Endodermal cell (in vitro differentiated cells): Measurements from ENCODE around the gene CHAD. TPM values are rescaled to one million over a fixed set of nuclear protein-coding genes. Genes with fewer than 3 reads are reported as not detected.

ENCODE experiments used
- DNase-seq: peaks from one replicate; pipeline ENCODE4 v3.0.0-alpha.2; 2017
- H3K27ac ChIP-seq: 2 replicates; pipeline ENCODE4 v1.5.1; 2013; ENCODE audit warnings: mild to moderate bottlenecking, low read depth, low read length, moderate library complexity
- H3K27me3 ChIP-seq: 2 replicates; pipeline ENCODE4 v1.6.1; 2013; ENCODE audit warnings: mild to moderate bottlenecking, low read length, moderate library complexity; ENCODE audit not compliant: insufficient read depth, control insufficient read depth, poor library complexity, severe bottlenecking
- H3K36me3 ChIP-seq: 2 replicates; pipeline ENCODE4 v1.7.0; 2013; ENCODE audit warnings: mild to moderate bottlenecking, low read length, moderate library complexity; ENCODE audit not compliant: control insufficient read depth, insufficient read depth
- H3K4me1 ChIP-seq: one replicate; pipeline ENCODE4 v1.7.0; 2013; ENCODE audit warnings: low read length; ENCODE audit not compliant: control insufficient read depth, insufficient read depth
- H3K4me3 ChIP-seq: 2 replicates; pipeline ENCODE4 v1.5.1; 2013; ENCODE audit warnings: mild to moderate bottlenecking, low read length, moderate library complexity
- H3K9ac ChIP-seq: 2 replicates; pipeline ENCODE4 v1.6.1; 2013; ENCODE audit warnings: mild to moderate bottlenecking, low read length, moderate library complexity; ENCODE audit not compliant: poor library complexity, severe bottlenecking; ENCODE audit errors: extremely low read depth
- H3K9me3 ChIP-seq: 2 replicates; pipeline ENCODE4 v1.6.1; 2013; ENCODE audit warnings: mild to moderate bottlenecking, low read length, moderate library complexity; ENCODE audit not compliant: control insufficient read depth
- H3K27ac Mint-ChIP-seq: 2 replicates; pipeline ENCODE4 v1.8.0; 2020; ENCODE audit warnings: mixed read lengths
- H3K27me3 Mint-ChIP-seq: 2 replicates; pipeline ENCODE4 v1.8.0; 2021; ENCODE audit warnings: mild to moderate bottlenecking, mixed read lengths; ENCODE audit not compliant: insufficient read depth
- H3K36me3 Mint-ChIP-seq: 2 replicates; pipeline ENCODE4 v1.8.0; 2020; ENCODE audit warnings: low read depth, mixed read lengths
- H3K4me1 Mint-ChIP-seq: 2 replicates; pipeline ENCODE4 v1.8.0; 2020; ENCODE audit warnings: mixed read lengths
- H3K4me3 Mint-ChIP-seq: 2 replicates; pipeline ENCODE4 v1.8.0; 2020; ENCODE audit warnings: mild to moderate bottlenecking, moderate library complexity, mixed read lengths
- H3K9me3 Mint-ChIP-seq: 2 replicates; pipeline ENCODE4 v1.8.0; 2020; ENCODE audit warnings: mild to moderate bottlenecking, mixed read lengths
- CTCF ChIP-seq: fragments of 200-600 bp; sonication (generic); conservative IDR thresholded peaks from 2 replicates; pipeline ENCODE4 v1.5.0; 2021; ENCODE audit warnings: antibody characterized with exemption, mild to moderate bottlenecking
- WGBS, 2 experiments: methylation state at CpG; one replicate each; pipeline versions ENCODE4 v1.1.5 to v1.1.7; 2013; ENCODE audit warnings: missing lambda C conversion rate in 2 of 2, mixed read lengths in 1 of 2; ENCODE audit not compliant: insufficient coverage in 1 of 2, insufficient read length in 1 of 2; 5-methylcytosine and 5-hydroxymethylcytosine counted together
- total RNA-seq, 2 donors: library from RNA; stranded (reverse); fragmentation: NEBNext Ultra II Directional in 1 of 2; extraction: Animal tissue kit (Norgen Biotek cat#: 25700) in 1 of 2; gene quantifications; 2 replicates in 1 of 2; 3 replicates in 1 of 2; pipeline ENCODE4 v1.2.1, GENCODE V29; 2021

Gene CHAD
- total RNA-seq, 2 donors from 2014 or later: 0.15 TPM; not detected in 1

- H3K27ac Mint-ChIP-seq: no peak overlapping the region
- H3K9me3 Mint-ChIP-seq: no peaks in the 10 kb centered on the region
- H3K9ac ChIP-seq: no peak overlapping the region
- H3K4me1 Mint-ChIP-seq: peaks cover 15% of the 10 kb centered on the region
- H3K36me3 Mint-ChIP-seq: peaks cover 23% of the 10 kb centered on the region
- H3K4me1 ChIP-seq: no peaks in the 10 kb centered on the region
- DNase-seq: no peak
- H3K27me3 ChIP-seq: no peaks in the 10 kb centered on the region
- no peaks in the 10 kb centered on the region for H3K36me3 ChIP-seq
- H3K27ac ChIP-seq: no peak overlapping the region
- H3K27me3 Mint-ChIP-seq: peaks cover 11% of the 10 kb centered on the region
- no peak overlapping the region for H3K4me3 ChIP-seq
- H3K4me3 Mint-ChIP-seq: no peak overlapping the region
- no peaks in the 10 kb centered on the region for H3K9me3 ChIP-seq
- WGBS, 2 experiments: 94 to 95% methylated on average over 7 to 9 of the region's 9 CpGs
- no peak for TF ChIP-seq CTCF
These were observed 6.2 kb downstream of the CHAD start for GRCh38 chr17:50462446-50462845.

GRCh38 chr17:50461550-50462132, 7.0 kb downstream of the CHAD start:
- no peaks in the 10 kb centered on the region for H3K27me3 ChIP-seq
- H3K36me3 ChIP-seq: no peaks in the 10 kb centered on the region
- no peaks in the 10 kb centered on the region for H3K9me3 Mint-ChIP-seq
- peaks cover 8% of the 10 kb centered on the region for H3K4me1 Mint-ChIP-seq
- 94 to 96% methylated on average over 5 to 13 of the region's 14 CpGs for WGBS, 2 experiments
- H3K36me3 Mint-ChIP-seq: peaks cover 23% of the 10 kb centered on the region
- no peak overlapping the region for H3K4me3 Mint-ChIP-seq
- H3K4me1 ChIP-seq: no peaks in the 10 kb centered on the region
- no peak overlapping the region for H3K4me3 ChIP-seq
- H3K9me3 ChIP-seq: no peaks in the 10 kb centered on the region
- no peak for TF ChIP-seq CTCF
- no peak overlapping the region for H3K27ac ChIP-seq
- peaks cover 2% of the 10 kb centered on the region for H3K27me3 Mint-ChIP-seq
- H3K9ac ChIP-seq: no peak overlapping the region
- H3K27ac Mint-ChIP-seq: no peak overlapping the region
- DNase-seq: no peak

GRCh38 chr17:50460831-50461526, 7.7 kb downstream of the CHAD start:
- Mint-ChIP-seq H3K27me3 (no peaks in the 10 kb centered on the region), H3K27ac (no peak overlapping the region), H3K36me3 (peaks cover 22% of the 10 kb centered on the region), H3K4me3 (no peak overlapping the region), H3K4me1 (peaks cover 8% of the 10 kb centered on the region), H3K9me3 (no peaks in the 10 kb centered on the region)
- Histone ChIP-seq H3K36me3 (no peaks in the 10 kb centered on the region), H3K27ac (no peak overlapping the region), H3K9me3 (no peaks in the 10 kb centered on the region), H3K27me3 (no peaks in the 10 kb centered on the region), H3K9ac (no peak overlapping the region), H3K4me1 (no peaks in the 10 kb centered on the region), H3K4me3 (no peak overlapping the region)
- DNase-seq: no peak
- 93 to 96% methylated on average over 6 to 9 of the region's 9 CpGs for WGBS, 2 experiments
- TF ChIP-seq CTCF: no peak
